NCI-H748 (cell line): ENCODE data around the gene CLEC16A.

Experiments used
- DNase-seq: peaks from one replicate; lab custom pipeline; 2025; ENCODE audit not compliant: unreplicated experiment; lab: John Stamatoyannopoulos, UW

Gene CLEC16A

DNA sequence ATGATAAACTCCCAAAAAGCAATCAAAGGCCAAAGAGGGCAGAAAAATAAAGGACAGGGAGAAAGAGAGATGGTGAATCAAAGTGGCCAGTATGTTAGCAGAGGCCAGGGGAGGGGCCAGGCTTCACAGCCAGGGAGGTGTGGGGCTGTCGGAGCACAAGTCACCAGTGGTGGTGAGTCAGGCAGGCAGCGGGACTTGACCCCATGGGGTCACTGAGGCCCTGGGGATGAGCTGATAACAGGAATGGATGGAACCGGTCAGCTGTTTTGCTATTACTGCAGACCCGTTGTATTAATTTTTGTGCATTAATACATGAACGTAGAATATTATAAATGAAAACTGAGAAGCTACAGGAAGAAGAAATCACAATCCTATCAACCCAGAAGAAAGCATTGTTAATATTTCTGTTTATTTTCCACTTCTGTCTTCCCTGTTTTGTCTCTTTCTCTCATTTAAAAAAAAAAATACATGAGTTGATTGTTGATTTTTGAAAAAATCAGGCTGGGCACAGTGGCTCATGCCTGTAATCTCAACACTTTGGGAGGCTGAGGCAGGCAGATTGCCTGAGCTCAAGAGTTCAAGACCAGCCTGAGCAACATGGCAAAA is 204.8 kb downstream of the CLEC16A start:
- no peak for DNase-seq

DNA sequence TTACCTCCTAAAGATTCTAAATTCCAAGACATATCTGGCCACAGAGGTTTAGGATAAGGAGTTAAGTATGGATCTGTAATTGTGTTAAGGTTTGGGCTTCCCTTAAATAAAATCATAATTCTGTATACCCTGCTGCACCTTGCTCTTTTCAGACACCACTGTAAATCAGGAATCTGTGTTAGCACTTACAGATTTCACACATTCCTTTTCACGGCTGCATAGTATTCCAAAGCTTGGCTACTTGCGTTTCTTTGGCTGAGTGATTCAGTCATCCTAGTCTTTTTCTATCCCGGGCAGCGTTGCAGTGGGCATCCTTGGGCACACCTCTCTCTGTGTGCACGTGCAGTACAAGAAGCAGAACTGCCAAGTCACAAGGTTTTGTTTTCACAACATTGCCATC is 205.8 kb downstream of the CLEC16A start:
- DNase-seq, result no peak

DNA sequence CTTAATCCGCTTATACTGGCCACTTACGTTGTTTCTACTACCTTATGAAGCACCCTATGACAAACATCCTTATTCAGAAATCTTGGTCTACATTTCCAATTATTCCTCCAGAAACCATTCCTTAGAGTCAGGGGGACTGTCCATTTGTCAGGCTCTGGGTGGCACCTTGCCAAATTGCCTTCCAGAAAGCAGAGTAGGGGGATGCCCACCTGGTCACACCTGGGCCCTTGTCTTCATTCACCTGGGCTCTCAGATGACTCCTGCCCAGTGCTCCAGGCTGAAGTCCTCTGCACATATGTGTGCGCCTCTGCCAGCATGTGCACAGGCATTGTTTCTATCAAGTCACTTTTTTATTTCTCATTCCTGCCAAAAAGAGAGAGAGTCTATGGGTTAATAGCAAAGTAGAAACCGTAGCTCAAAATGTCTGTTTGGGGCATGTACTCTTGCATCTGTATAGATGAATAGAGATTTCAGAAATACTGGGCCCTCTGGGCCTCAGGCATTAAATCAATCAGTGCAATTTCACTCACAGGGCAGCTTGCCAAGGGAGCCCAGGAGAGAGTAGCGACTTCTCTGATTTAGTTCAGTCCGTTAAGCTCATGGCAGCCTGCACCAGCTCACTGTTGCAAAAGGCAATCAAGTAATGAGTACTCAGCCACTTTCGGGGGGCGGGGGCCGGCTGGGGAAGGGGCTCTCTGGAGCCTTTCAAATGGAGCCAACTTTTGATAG is 207.0 kb downstream of the CLEC16A start:
- peak; percentile 59 for DNase-seq

DNA sequence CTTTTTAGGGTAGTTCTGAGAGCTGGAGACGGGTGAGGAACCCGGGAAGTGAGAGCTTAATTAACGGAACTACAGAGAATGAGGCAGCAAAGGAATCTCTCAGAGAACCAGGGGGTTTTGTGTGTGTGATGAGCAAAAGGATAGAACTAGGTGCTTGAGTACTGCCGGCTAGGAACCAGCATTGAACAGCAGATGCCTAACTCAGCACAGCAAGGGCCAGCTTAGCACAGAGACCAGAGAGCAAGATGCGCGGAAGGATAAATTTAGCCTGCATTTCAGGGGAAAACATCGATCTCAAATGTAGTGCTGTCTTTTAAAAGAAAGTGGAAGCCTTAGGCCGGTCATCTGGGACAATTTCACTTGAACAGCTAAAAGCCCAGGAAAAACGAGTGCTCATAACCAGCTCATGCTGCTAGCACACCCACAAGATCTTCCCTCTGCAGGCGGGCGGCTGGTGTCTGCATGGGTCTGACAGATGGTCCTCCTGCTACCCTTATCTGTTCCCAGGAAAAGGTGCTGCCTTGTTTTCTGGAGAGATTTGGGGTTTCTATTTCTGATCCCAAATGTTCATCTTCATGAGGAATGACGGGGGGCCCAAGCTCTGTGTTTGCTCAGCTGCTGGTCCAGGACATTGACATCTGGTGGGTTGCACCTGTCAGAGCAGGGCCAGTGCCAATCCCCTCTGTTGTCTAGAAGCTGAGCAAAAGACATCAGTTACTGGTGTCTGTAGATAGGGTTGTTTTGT is 207.7 kb downstream of the CLEC16A start:
- peak; percentile 94 for DNase-seq

DNA sequence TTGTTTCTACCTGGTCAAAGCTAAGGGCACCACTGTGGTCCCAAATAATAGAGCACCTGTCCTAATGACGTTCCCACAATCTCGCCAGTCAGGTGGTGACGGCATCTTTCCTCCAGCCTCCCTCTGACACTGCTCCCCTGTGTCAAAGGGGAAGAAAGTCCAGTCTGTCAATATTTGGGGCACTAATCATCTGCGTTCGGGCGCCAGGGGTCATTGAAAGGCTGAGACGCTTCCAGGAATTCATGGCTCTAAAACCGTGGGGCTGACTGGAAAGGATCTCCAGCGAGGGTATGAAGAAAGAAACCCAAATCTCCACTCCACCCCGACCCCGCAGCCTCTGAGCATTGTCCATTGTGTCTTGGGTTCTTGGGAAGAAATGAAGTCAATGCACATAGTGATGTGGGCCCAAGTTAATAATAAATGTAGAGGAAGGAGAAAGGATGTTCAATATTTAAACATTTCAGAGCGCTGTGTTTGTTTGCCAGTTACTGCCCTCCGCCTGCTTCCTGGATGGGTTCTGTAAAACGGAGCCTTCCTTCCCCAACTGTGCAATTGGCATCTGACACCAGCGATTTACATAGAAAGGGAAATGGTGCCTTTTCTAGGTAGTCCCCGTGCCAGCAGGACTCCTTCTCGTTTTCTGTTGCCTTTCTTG is 208.4 kb downstream of the CLEC16A start:
- peak; percentile 60 for DNase-seq

DNA sequence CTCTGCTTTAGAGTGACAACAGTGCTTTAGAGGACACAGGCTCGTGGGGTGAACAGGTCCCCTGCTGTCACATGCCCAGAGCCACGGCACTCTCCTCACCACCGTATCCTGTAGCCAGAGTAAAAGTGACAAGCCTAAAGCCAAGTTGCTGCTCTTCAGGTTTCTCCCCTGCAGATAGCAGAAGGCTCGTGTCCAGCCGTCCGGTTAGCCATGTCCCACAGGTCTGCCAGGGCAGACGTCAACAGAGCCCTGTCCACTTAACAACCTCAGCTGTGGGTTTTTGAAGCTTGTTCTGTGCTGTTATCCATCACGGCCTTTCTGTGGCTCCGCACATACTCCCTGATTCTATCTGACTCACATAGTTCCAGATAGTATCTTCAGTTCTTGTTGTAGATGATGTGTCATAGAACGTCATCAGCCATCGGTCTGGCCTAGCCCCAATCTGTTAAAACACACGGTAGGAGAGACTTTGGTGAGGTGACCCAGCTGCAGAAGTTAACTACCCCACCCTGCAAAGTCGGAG is 211.0 kb downstream of the CLEC16A start:
- no peak for DNase-seq

DNA sequence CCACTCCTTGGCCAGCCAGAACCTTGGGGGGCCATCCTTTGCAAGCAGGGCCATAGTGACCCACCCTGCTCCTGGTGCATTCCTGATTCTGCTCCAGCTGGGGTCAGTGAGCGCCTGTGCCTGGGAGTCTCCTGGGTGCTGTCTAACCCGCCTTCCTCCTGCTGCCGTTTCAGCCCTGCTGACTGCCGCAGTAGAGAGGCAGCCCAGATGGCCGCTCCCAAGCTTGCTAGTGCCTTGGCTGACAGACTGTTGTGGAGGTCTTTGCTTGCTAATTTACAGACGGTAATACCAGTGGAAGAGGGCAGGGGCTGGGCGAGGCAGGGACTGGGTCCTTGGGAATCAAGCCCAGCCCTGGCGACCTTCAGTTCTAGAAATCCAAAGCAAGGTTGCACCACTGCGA is 212.0 kb downstream of the CLEC16A start:
- DNase-seq, result no peak

DNA sequence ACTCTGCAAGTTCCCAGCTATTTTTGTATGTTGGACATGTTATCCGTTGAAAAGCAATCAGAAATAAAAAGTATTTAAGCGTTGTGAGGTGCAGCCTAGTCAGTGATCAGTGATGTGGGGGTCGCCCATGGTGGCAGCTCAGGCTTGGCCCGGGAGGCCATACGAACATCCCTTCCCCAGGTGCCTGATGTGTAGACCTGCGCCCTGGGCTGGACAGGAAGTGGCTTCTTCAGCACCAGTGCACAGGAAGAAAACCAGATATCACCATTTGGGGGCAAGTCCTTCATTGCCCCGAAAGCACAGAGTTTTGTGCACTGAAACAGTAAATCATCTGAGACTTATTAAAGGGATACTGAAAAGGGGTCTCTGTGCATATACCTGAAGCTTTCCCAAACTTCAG is 212.8 kb downstream of the CLEC16A start:
- no peak for DNase-seq

DNA sequence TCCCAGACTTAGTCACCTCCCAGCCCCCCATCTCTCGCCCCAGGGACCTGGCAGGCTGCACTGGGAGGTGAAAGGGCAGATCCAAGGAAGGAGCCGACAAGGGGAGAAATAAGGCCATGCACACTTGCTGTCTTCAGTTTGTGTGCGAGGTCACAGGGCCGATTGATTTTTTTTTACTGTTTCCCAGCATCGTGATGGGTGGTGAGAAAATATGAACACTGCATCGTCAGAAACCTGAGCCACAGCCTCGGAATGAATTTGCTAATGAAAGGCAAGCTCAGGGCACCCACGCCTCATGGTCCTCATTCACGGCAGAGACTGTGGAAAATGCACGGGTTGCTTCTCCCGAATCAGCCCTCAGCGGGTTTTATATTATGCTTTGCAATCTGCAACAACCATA is 213.7 kb downstream of the CLEC16A start:
- no peak for DNase-seq

DNA sequence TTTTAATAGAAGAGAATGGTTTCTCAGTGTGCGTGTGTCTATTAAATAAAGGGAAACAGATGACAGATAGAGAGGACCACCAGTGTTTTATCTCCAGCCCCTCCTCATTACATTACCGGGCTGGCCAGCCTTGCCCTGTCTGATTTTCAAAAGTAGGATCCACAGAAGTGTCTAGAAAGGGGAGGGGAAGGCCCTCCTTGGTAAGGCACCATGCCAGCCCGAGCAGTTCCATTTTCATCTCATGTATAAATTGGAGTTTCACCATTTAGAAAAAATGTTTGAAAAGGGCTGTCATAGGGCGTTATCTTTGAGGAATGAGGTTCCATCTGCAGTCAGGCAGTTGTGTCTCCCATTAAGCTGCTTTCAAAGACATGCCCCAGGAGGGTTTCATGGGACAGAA is 214.9 kb downstream of the CLEC16A start:
- DNase-seq, result no peak

DNA sequence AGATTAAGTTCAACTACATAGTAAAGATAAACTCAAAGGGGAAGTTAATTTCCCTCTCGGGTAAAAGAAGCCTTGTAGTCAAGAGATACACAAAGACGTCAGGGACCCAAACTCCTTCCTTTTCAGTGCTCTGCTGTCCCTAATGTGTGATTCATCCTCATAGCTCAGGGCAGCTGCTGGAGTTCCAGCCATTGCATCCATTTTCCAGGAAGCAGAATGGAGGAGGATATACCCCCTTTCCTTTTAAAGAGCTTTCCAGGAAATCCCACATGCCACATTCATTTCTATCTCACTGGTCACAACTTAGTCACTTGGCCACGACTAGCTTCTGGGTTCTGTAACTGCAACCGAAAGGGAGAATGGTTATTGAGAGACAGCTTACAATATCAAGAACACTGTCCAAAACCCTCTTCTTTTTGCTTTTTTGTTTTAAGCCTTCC is 216.3 kb downstream of the CLEC16A start:
- DNase-seq, result no peak

DNA sequence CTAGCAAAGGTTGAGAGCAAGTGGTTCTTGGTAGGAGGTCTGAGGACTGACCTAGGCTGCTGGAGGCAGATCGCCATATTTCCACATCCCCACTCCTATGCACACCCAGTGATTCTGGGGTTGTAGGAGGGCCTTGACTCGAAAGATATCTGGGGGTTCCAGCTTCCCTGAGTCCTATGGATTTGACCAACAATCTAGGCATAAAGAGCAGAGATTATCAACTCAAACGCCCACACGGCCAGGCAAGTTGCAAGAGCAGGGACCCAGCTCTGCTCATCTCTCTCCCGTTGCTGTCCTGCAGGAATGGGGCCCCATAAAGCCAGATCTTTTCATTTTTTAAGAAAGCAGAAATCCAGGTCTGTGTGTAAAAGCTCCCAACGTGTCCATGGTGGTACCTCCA is 217.1 kb downstream of the CLEC16A start:
- no peak for DNase-seq

DNA sequence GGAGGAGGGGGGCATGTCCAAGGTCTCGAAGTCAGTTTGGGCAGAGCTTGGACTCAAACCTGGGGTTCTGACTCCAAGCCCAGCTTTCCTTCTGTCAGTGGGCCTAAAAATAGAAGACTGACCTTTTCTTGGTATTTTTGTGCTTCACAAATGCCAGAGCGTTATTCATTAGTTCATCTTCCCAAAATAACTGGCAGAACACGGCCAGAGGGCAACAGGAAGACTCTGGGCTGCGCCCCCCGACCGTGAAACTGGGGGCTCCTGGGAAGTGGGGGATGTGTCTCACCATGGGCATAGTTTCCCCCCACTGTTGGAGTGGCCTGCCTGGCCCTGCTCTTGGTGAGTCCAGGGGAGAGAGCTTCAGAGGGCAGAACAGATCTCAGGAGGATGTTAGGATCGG is 217.6 kb downstream of the CLEC16A start:
- no peak for DNase-seq

DNA sequence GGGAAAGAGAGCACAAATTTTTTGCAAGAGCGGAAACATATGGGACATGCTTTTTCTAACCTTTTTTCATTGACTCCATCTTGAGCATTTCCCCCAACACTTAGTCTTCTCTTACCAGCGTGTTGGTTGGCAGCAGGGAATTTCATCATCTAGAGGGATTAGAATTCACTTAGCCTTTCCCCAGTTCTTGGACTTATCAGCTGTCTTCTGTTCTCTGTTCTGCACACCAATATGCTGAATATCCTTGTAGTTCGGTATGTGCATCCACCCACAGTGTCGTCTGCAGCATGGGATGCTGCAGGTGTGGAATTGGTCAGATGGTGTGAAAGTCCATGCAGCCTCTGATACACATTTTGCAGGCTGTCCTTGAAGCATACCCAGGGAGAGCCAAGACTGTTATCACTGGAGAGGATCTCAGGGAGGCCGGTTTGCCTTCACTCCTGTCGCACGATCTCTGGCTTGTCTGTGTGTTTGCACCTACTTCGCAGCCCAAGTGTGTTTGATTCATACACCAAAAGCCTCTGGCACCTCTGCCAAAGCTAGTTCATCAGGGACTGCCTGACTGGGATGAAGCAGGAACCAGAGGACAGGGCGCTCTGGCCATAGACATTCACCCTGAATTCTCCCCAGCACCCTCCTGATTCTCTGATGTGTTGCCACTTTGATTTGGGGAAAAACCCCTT is 218.4 kb downstream of the CLEC16A start:
- DNase-seq, result no peak

DNA sequence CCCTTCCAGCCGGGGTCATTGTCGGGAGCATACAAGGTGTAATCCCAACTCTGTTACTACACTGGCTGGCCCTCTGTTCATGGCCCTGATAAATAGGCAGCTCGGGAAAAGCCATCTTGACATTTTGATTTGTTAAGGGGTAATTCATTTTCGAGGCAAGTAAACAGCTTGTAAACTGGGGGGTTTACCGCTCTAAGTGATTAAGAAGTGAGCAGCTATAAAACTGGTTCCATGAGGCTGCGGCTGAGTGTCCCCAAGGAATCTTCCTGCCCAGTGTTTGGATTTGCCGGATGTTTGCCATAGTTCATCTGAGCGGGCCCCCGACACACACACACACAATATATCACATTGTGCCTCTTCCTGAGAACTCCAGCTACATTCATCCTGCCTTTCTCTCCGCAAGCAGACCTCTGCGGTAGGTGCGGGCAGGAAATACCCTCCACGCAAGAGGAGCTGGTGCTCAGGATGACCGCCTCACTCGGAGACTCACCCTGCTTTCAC is 219.4 kb downstream of the CLEC16A start:
- no peak for DNase-seq

DNA sequence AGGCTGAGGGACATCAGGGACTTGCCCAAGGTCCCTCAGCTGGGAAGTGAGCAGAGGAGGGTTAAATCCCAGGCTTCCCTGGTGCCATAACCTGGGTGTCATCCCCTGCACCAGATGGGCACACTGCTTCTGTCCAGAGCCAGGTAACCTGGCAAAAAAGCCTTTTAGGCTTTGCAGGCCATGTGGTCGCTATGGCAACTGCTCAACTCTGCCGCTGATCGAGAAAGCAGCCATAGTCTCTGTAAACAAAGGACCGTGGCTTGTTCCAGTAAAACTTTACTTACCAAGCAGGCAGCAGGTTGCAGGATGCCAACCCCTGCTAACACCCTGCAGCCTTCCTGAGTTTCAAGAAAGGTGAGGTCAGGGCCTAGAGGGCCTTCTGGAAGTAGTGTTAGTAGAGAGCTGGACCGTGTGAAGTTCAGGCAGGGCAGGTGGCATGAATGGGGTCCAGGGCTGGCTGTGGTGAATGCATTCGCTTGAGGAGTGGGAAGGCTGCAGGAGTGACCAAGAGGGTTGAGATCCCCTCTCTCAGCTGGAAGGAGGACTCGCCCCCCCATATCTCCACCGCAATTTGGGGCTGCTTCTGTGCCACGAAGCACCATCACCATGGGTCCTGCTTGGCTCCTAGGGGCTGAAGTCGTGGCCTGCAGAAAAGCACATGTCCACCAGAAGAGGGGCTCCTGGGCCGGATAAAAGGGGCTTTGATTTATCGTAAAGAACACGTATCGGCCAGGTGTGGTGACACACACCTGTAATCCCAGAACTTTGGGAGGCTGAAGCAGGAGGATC is 220.3 kb downstream of the CLEC16A start:
- peak; percentile 76 for DNase-seq

DNA sequence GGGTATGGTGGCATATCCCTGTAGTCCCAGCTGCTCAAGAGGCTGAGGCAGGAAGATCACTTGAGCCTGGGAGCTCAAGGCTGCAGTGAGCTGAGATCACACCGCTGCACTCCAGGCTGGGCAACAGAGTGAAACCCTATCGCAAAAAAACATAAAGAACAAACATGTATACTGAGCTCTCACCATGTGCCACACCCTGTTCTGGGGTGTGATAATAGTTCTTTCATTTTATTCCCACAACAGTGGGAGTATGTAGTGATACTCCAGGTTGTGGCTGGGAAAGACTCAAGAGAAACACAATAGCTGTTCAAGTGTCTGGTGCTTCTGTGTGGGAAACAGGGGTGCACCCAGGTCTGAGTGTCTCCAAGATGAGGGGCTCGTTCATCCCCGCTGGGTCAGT is 221.0 kb downstream of the CLEC16A start:
- DNase-seq, result peak; percentile 12

DNA sequence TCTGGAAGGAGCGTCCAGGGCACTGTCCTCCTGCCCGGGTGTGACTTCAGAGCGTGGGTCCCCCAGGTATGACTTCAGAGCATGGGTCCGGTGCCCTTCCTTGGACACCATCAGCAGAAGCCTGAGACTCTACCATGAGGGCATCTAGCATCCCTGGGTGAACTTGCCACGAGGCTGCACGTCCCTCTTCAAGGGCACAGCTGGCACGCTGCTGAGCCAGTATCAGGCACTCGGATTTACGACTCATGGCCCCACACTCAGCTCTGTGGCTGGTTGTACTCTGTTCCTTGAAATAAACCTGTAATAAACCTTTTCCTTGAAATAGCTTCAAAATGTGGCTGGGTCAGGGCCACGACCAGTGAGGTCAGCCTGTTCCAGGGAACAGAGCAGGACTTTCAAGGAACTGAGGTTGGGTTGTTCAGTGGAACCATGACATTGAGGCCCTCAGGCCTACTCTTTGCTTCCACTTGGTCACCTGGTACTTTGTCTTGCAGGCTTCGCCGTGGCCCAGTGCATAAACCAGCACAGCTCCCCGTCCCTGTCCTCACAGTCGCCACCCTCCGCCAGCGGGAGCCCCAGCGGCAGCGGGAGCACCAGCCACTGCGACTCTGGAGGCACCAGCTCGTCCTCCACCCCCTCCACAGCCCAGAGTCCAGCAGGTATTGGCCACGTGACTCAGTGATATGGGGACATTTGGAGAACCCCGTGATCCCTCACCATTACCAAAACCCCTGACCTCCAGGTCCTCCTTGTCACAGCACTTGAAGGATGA is 221.7 kb downstream of the CLEC16A start:
- no peak for DNase-seq

DNA sequence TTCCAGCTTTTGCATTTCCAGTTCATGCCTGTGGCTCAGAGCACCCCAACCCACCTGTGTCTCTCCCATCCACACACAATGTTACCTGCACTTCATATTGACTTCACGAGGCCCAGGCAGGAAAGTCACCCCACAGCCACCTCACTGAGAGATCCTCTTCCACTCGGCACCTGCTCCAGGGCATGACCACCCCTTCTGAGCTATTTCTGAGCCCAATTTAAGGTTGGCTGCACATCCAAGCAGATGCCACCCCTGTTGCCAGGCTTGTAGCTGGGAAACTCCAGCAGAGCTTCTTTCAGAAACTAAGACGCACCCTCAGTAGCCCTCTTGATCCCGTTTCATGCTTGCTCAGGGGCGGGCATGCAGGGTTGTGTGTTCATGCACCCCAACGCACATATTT is 223.2 kb downstream of the CLEC16A start:
- no peak for DNase-seq
